ENCODE data around the gene CRBN.

Gene CRBN

GRCh38 chr3:3178498-3179328 lies 778 bp downstream of the CRBN start:
- peak overlapping the region; percentile 95 for H3K4me3 ChIP-seq (ENCODE audit: low read depth, low read length)
- no peaks in the 10 kb centered on the region for H3K27me3 ChIP-seq (ENCODE audit: control insufficient read depth, insufficient read depth, low read length)
- no peaks in the 10 kb centered on the region for H3K36me3 ChIP-seq (ENCODE audit: control insufficient read depth, insufficient read depth, low read length)
- peak overlapping the region; percentile 71 for H3K27ac ChIP-seq
- H3K9ac ChIP-seq, result peak overlapping the region; percentile 63
- no peaks in the 10 kb centered on the region for H3K4me1 ChIP-seq
- H3K79me2 ChIP-seq, result peaks cover 27% of the 10 kb centered on the region
- H2AFZ ChIP-seq, result peak overlapping the region; percentile 93
- no peaks in the 10 kb centered on the region for H3K9me3 ChIP-seq (ENCODE audit: control insufficient read depth, low read length)
- H3K4me2 ChIP-seq (ENCODE audit: low read length), result peak overlapping the region; percentile 74
- no peak for TF ChIP-seq CTCF (IDR thresholded peaks at IDR 0.05)

GRCh38 chr3:3177861-3178497 lies 1.5 kb downstream of the CRBN start:
- Histone ChIP-seq H3K36me3 (ENCODE audit: control insufficient read depth, insufficient read depth, low read length) (no peaks in the 10 kb centered on the region), H3K4me3 (ENCODE audit: low read depth, low read length) (peak overlapping the region; percentile 95), H3K4me1 (no peaks in the 10 kb centered on the region), H3K27me3 (ENCODE audit: control insufficient read depth, insufficient read depth, low read length) (no peaks in the 10 kb centered on the region), H3K9me3 (ENCODE audit: control insufficient read depth, low read length) (no peaks in the 10 kb centered on the region), H3K79me2 (peaks cover 27% of the 10 kb centered on the region), H2AFZ (no peak overlapping the region), H3K27ac (no peak overlapping the region), H3K9ac (no peak overlapping the region), H3K4me2 (ENCODE audit: low read length) (peak overlapping the region; percentile 74)
- no peak for TF ChIP-seq CTCF (IDR thresholded peaks at IDR 0.05)

- Histone ChIP-seq H3K27ac (peak overlapping the region; percentile 62), H2AFZ (no peak overlapping the region), H3K4me2 (ENCODE audit: low read length) (no peak overlapping the region), H3K4me1 (no peaks in the 10 kb centered on the region), H3K9ac (no peak overlapping the region), H3K27me3 (ENCODE audit: control insufficient read depth, insufficient read depth, low read length) (no peaks in the 10 kb centered on the region), H3K4me3 (ENCODE audit: low read depth, low read length) (no peak overlapping the region), H3K36me3 (ENCODE audit: control insufficient read depth, insufficient read depth, low read length) (no peaks in the 10 kb centered on the region), H3K79me2 (peaks cover 10% of the 10 kb centered on the region), H3K9me3 (ENCODE audit: control insufficient read depth, low read length) (no peaks in the 10 kb centered on the region)
- TF ChIP-seq CTCF (IDR thresholded peaks at IDR 0.05), result no peak
These were observed 6.9 kb downstream of the CRBN start for GRCh38 chr3:3172627-3173026.

- TF ChIP-seq CTCF (IDR thresholded peaks at IDR 0.05), result peak; percentile 35
- H3K9me3 ChIP-seq (ENCODE audit: control insufficient read depth, low read length), result no peaks in the 10 kb centered on the region
- H3K4me1 ChIP-seq, result no peaks in the 10 kb centered on the region
- peaks cover 12% of the 10 kb centered on the region for H3K79me2 ChIP-seq
- no peak overlapping the region for H2AFZ ChIP-seq
- no peak overlapping the region for H3K27ac ChIP-seq
- H3K36me3 ChIP-seq (ENCODE audit: control insufficient read depth, insufficient read depth, low read length), result no peaks in the 10 kb centered on the region
- H3K27me3 ChIP-seq (ENCODE audit: control insufficient read depth, insufficient read depth, low read length), result no peaks in the 10 kb centered on the region
- H3K4me3 ChIP-seq (ENCODE audit: low read depth, low read length), result no peak overlapping the region
- H3K4me2 ChIP-seq (ENCODE audit: low read length), result no peak overlapping the region
- no peak overlapping the region for H3K9ac ChIP-seq
These were observed 8.5 kb downstream of the CRBN start for GRCh38 chr3:3170998-3171397.

Data from parathyroid adenoma (tissue), 2 donors.